Measurements from ENCODE around the gene PHF2.

Gene PHF2

GRCh38 chr9:93658184-93658925, 82.0 kb downstream of the PHF2 start:
- H3K4me3 ChIP-seq (ENCODE audit: low read depth, low read length) = no peak overlapping the region
- TF ChIP-seq CTCF (IDR thresholded peaks at IDR 0.05; ENCODE audit: low read depth, low read length) = no peak

- no peak for TF ChIP-seq CTCF (IDR thresholded peaks at IDR 0.05; ENCODE audit: low read depth, low read length)
Observed at GRCh38 chr9:93659044-93659836, 82.9 kb downstream of the PHF2 start.

GRCh38 chr9:93659837-93660177, 83.4 kb downstream of the PHF2 start:
- TF ChIP-seq CTCF (IDR thresholded peaks at IDR 0.05; ENCODE audit: low read depth, low read length) = no peak
- no peak overlapping the region for H3K4me3 ChIP-seq (ENCODE audit: low read depth, low read length)

More at GRCh38 chr9:93659044-93659836, 82.9 kb downstream of the PHF2 start:
- no peak overlapping the region for H3K4me3 ChIP-seq (ENCODE audit: low read depth, low read length)

GRCh38 chr9:93660352-93661046, 84.1 kb downstream of the PHF2 start:
- no peak overlapping the region for H3K4me3 ChIP-seq (ENCODE audit: low read depth, low read length)
- TF ChIP-seq CTCF (IDR thresholded peaks at IDR 0.05; ENCODE audit: low read depth, low read length) = no peak

GRCh38 chr9:93661591-93661990, 85.2 kb downstream of the PHF2 start:
- TF ChIP-seq CTCF (IDR thresholded peaks at IDR 0.05; ENCODE audit: low read depth, low read length) = no peak

GRCh38 chr9:93662016-93662638, 85.7 kb downstream of the PHF2 start:
- H3K4me3 ChIP-seq (ENCODE audit: low read depth, low read length) = no peak overlapping the region
- TF ChIP-seq CTCF (IDR thresholded peaks at IDR 0.05; ENCODE audit: low read depth, low read length) = no peak

More at GRCh38 chr9:93661591-93661990, 85.2 kb downstream of the PHF2 start:
- no peak overlapping the region for H3K4me3 ChIP-seq (ENCODE audit: low read depth, low read length)
